Lower leg skin (tissue), 4 donors: Measurements from ENCODE around the gene TTC24. TPM values are rescaled to one million over a fixed set of nuclear protein-coding genes. Genes with fewer than 3 reads are reported as not detected.

Experiments
- DNase-seq, 2 donors: peaks; one replicate each; pipeline ENCODE4 v3.0.0-alpha.2; 2019; ENCODE audit warnings: low spot score in 2 of 2
- H3K4me3 ChIP-seq: fragments of 200-600 bp; sonication (generic); 2 replicates; pipeline ENCODE4 v1.5.1; 2017; ENCODE audit warnings: mild to moderate bottlenecking, low read depth; ENCODE audit not compliant: poor library complexity, severe bottlenecking
- CTCF ChIP-seq, 3 donors: fragments of 450-650 bp; IDR thresholded peaks; one replicate each; pipeline ENCODE4 v1.5.1; 2016; ENCODE audit warnings: antibody characterized with exemption in 3 of 3, mild to moderate bottlenecking in 3 of 3, moderate library complexity in 2 of 3
- POLR2A ChIP-seq, 2 donors: fragments of 450-650 bp; IDR thresholded peaks; one replicate each; pipeline ENCODE4 v1.6.1; 2016 to 2017; ENCODE audit warnings: antibody characterized with exemption in 2 of 2, mild to moderate bottlenecking in 1 of 2, moderate library complexity in 1 of 2
- WGBS, 2 donors: methylation state at CpG; one replicate each; pipeline ENCODE4 v1.1.5; 2018; 5-methylcytosine and 5-hydroxymethylcytosine counted together
- intact Hi-C: fragments of 100-400 bp; cut with DNase I; formaldehyde crosslinking; loops from one replicate; pipeline ENCODE4 v1.15.0; 2023; ENCODE audit warnings: low total_unique reads
- total RNA-seq, 4 donors: library from RNA; depleted of rRNA; stranded (reverse); fragments of >200 nt; gene quantifications; one replicate each; pipeline ENCODE4 v1.1.0, GENCODE V29; 2016

The TTC24 gene
- total RNA-seq, 4 donors from 2014 or later, result 0.19 TPM; not detected in 3

DNA sequence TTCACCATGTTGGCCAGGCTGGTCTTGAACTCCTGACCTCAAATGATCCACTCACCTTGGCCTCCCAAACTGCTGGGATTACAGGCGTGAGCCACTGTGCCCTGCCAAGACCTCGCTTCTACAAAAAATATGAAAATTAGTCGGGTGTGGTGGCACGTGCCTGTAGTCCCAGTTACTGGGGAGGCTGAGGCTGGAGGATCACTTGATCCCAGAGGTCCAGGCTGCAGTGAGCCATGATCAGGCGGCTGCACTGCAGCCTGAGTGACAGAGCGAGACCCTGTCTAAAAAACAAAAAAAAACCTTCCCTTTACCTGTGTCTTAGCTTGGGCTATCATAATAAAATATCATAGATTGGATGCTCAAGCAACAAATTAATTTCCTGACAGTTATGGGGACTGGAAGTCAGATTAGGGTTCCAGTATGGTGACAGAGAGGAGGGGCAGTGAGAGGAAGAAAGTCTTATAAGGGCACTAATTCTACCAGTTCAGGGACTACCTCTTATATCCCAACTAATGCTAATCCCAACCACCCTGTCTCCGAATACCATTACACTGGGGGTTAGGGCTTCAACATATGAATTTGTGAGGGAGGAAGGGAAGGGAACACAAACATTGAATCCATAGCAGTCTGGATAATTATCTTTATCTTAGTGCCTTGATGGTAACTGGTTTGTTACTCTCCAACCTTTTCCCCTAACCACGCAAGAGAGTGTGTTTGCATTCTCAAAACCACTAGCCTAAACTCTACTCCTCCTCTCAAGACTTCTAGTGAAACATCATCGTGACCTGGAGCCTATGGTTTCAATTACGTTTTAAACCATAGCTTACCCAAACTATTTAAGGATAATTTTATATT, 11.0 kb downstream of the TTC24 start:
- no peak for DNase-seq
- H3K4me3 ChIP-seq, result no peak overlapping the region
- WGBS, 2 donors, result 76 to 80% methylated on average over 10 of the region's 10 CpGs
- no peak for TF ChIP-seq POLR2A (IDR thresholded peaks at IDR 0.05)
- no peak for TF ChIP-seq CTCF (IDR thresholded peaks at IDR 0.05)
- intact Hi-C loops, result no loop called here

GRCh38 chr1:156591181-156591431, 11.6 kb downstream of the TTC24 start:
- intact Hi-C loops, result no loop called here
- no peak for DNase-seq
- TF ChIP-seq POLR2A (IDR thresholded peaks at IDR 0.05), result no peak
- TF ChIP-seq CTCF (IDR thresholded peaks at IDR 0.05), result no peak
- WGBS, 2 donors, result 19 to 22% methylated on average over 6 of the region's 6 CpGs
- H3K4me3 ChIP-seq, result no peak overlapping the region

DNA sequence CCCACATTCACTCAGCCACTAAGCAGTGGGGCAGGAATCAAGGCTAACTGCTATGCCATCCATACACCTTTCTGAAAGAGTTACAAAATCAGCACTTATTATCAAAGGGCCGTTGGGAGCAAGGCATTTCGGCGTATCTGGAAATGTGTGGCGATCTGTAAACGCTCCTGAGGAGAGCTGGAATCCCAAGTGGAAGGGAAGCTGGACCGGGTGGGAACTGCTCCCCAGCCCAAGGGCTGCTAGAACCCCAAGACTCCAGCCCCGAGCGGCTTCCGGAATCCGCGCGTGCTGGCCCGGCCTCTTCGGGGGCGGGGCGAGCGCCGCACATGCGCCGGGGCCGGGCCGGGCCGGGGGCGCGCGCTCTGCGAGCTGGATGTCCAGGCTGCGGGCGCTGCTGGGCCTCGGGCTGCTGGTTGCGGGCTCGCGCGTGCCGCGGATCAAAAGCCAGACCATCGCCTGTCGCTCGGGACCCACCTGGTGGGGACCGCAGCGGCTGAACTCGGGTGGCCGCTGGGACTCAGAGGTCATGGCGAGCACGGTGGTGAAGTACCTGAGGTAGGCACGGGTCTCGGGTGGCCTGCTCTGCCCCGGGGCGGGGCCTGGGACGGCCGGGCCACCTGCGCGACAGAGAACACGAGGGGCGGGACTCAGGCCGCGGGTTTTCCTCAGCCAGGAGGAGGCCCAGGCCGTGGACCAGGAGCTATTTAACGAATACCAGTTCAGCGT, 12.1 kb downstream of the TTC24 start, which contains the start of gene NAXE:
TSS of gene NAXE (plus strand) at position 345 of the 726 bp plus-strand sequence. CDS start at position 374, 29 bp downstream.
- 0 to 1% methylated on average over 25 to 29 of the region's 60 CpGs for WGBS, 2 donors
- TF ChIP-seq POLR2A (IDR thresholded peaks at IDR 0.05) (no peak), CTCF (IDR thresholded peaks at IDR 0.05) (no peak)
- DNase-seq, result peak; percentile 50 to 94
- intact Hi-C loops, result no loop called here
- H3K4me3 ChIP-seq, result peak within 1 kb of the TSS; percentile 63

DNA sequence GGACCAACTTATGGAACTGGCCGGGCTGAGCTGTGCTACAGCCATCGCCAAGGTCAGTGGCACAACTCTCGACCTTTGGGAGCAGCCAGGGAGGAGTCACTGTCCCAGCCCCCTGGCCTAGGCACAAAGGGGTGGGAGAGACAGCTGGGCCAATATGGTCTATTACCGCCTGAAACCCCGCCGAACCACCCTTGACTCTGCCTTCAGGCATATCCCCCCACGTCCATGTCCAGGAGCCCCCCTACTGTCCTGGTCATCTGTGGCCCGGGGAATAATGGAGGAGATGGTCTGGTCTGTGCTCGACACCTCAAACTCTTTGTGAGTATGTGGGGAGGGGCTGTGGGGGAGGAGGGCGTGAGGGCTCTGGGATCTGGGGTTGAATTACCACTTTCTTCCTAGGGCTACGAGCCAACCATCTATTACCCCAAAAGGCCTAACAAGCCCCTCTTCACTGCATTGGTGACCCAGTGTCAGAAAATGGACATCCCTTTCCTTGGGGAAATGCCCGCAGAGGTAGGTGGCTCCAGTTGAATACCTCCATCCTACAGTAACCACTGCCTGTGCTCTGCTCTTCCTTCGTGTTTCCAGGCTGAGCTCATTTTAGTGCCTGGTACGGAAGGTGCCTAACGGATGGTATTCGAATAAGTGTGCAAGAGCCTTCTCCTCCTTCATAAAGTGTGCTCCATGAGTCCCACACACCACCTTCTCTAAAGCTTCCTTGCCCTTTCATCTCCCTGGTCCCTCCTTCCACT, 12.8 kb downstream of the TTC24 start:
- intact Hi-C loops, result no loop called here
- peak overlapping the region; percentile 63 for H3K4me3 ChIP-seq
- no peak for TF ChIP-seq CTCF (IDR thresholded peaks at IDR 0.05)
- no peak for TF ChIP-seq POLR2A (IDR thresholded peaks at IDR 0.05)
- 37 to 56% methylated on average over 13 to 16 of the region's 16 CpGs for WGBS, 2 donors
- no peak for DNase-seq

DNA sequence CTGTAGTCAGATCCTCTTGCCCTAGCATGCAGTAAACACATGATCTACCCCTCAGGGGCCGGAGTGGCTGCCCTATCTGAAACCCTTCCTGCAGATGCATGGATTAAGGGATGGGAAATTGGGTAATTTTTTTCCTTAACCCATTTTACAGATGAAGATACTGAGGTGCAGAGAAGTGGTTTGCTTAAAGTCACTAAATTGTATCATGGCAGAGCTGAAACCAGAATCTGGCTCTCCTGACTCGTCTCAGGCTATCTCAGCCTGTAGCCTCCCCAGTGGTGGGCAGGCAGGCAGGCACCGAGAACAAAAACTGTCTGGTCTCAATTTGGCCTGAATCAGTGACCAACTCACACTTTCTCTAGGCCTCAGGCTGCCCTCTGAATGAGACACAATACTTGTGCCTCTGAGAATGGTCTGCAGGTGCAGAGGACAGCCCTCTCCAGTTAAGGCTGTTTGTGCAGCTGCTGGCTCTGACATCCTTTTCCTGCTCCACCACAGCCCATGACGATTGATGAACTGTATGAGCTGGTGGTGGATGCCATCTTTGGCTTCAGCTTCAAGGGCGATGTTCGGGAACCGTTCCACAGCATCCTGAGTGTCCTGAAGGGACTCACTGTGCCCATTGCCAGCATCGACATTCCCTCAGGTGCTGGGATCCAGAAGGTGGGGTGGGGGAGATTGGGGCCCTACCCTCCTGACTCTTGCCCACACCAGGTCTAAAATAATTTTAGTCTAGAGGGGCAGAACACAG, 13.6 kb downstream of the TTC24 start:
- TF ChIP-seq CTCF (IDR thresholded peaks at IDR 0.05) (no peak), POLR2A (IDR thresholded peaks at IDR 0.05) (no peak)
- WGBS, 2 donors, result 67 to 72% methylated on average over 8 of the region's 8 CpGs
- DNase-seq, result no peak
- H3K4me3 ChIP-seq, result no peak overlapping the region
- intact Hi-C loops, result no loop called here
